Inflammatory macrophage treated with lipopolysaccharide for 1 hour (primary cell): Measurements from ENCODE around the gene GSTK1.
"Not testable (repeated sequence)": the region's sequence is repeated elsewhere in the genome, so short reads cannot be mapped to it uniquely, and the experiment has no call there.

Experiments used
- DNase-seq, 2 donors: peaks; one replicate each; pipeline ENCODE4 v3.0.0-alpha.2; 2020 to 2022

GSTK1 gene

DNA sequence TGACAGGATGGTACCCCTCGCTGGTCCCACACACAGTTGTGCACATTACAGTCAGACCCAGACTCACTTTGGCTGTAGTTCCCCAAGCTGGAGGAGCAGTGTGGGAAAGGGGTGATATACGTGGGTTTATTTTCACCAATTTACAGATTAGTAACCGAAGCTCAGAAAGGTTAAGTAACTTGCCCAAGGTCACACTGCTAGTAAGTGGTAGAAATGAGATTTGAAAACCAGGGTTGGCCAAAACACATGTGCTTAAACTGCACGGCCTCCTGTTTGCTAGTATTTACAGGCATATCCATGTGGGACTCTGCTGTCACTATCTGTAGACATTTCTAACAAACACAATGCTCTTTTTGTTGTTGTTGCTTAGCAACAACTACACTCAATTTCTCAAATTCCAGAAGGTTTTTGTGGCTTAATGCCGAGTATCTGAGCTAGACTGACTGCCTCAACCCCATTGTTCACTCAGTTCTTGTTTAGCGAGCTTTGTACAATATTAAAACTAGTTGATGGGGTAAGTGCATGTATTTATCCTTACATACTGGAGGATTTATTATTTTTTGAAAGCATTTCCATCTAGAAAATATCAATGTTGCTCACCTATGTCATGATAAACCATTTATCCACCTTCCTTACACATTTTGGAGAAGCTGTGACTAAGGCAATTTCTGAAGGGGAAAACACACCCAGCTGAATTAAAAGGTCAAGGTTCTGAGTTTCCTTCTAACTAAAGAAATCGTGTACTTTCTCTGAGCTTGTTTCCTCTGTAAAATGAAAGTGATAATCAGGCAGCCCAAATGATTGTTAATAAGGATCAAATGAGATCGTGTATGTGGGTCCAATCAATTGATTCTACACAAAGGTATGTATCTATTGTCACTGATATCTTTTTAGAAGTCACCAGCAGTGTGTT is 16.2 kb downstream of the GSTK1 start:
- peak; percentile 70 to 77 for DNase-seq

DNA sequence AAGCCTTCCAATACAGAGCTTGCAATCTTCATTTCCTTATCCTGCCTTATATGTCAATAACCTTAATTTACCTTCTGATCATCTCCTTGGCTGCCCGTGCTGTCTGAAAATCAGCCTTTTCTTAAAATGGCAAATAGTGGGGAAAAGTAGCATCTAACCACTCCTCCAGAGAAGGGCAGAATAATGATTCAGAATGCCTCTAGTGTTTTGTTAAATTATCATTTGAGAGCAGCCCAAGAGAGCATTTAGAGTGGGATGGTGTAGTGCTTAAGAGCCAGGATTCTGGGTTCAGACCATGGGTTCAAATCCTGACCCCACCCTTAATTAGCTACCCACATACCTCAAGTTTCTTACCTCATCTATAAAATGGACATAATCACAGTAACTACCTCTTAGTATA is 16.9 kb downstream of the GSTK1 start:
- DNase-seq = no peak

DNA sequence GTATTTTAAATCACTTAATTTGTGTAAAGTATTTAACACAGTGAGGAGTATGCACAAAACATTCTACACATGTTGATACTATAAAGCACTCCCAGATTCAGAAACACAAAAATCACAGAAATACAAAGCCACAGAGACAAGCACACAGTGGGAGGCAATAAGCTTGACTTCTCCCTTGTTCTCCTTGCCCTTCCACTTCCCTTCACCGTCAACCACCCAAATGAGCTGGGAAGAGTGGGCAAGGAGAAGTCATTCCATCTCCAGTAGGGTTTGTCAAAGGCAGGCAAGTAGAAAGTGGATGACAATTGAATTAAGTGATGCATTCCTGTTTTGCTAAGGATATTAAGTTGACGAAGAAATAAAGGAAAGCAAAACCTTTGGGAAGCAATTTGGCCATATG is 17.3 kb downstream of the GSTK1 start:
- peak; percentile 34 to 42 for DNase-seq

DNA sequence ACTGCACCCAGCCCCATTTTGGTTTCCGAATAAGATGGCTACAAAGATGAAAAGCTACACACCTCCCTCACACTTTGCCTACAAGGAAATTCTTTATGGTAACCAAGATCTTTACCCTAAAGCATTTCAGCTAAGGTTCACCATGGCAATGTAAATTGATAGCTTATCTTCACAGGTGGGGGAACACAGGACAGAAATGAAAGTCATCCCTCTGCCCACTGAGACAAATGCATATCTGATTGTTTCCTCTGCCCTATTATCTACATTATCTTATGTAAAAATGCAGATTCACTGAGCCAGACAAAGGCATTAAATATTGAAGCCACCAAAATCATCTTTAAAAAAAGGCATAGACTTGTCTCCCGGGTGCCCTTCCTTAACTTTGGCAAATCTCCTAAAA is 18.3 kb downstream of the GSTK1 start:
- DNase-seq = no peak

DNA sequence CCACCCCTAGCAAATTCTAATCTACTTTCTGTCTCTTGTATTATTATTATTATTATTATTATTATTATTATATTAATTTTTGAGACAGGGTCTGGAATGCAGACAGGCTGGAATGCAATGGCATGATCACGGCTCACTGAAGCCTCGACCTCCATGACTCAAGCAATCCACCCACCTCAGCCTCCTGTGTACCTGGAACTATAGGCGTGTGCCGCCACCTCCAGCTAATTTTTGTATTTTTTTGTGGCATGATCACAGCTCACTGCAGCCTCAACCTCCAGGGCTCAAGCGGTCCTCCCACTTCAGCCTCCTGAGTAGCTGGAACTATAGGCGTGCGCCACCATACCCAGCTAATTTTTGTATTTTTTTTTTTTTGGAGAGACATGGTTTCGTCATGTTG is 18.9 kb downstream of the GSTK1 start:
- no peak for DNase-seq

DNA sequence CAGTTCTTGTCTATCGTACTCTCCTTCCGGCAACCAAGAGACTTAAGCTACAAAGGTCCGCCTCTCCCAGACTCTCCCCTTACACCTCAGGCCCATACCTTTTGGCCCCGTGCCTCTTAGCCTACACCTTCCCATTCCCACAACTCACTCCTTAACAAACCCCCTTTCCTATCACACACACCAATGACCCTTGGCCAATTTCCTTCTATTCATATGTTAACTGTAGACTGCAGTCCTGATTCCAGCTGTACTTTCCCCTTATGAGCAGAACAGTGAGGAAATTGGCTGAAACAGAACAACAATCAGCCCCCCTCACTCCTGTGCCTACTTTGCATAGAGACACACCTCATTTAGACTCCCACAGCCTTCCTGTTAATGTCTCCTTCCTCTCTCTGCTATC is 20.1 kb downstream of the GSTK1 start:
- DNase-seq = no peak

DNA sequence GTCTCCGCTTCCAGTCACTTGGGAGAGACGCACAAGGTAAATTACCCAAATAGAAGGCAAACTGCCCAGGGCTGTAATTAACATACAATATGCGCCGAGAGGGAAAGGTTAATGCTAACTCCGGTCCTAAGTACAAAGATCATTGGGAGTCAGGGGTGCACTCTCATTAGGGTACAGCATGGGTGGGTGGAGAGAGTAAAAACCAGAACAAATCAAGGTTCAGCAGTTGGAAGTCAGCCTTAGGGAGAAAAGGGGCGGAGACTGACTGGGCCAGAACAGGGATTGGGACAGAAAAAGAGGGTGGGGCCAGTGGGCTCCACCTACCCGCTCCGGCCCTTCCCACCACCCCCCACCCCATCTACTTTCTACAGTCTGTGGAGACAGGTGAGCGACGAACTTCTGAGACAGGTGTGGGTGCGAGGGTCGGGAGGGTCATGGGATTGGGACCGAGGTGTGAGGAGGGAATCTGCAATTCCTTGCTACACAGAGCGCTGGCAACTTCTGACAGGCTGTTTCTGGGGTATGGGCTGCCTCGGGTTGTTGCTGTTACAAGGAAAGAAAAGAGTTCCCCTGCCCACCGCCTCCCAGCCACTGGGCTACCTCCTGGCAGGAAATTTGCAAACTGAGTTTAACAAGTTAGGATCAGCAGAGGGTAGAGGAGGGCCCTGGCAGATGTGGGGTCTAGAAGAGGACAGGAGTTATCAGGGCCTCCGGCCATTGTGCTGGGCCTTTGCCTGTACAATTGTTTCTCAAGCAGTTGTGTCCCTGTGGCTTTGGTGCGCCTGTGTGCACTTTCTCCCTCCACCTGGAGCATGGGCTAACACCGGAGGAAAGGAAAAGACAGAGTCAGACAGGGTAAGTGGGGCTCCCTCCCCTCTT is 21.6 kb downstream of the GSTK1 start, which contains the start of gene TMEM139:
Gene TMEM139, plus strand, starts transcription at position 368 of the 879 bp plus-strand sequence. CDS start 1,000 bp downstream, outside the sequence.
- DNase-seq = no peak

DNA sequence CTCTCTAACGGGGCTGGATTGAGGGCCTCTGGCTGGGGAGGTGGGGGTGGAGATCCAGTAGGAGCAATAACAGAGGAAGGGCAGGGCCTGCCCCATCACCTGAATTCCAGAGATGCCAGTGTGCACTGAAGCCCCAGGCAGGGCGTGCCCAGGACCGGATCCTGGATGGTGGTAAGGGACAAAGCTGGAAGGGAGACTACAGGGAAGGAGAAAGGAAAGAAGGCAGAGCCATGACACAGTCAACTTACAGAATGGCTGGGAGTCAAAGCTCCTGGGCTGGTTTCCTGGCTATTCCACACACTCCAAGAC is 22.2 kb downstream of the GSTK1 start:
- no peak for DNase-seq

DNA sequence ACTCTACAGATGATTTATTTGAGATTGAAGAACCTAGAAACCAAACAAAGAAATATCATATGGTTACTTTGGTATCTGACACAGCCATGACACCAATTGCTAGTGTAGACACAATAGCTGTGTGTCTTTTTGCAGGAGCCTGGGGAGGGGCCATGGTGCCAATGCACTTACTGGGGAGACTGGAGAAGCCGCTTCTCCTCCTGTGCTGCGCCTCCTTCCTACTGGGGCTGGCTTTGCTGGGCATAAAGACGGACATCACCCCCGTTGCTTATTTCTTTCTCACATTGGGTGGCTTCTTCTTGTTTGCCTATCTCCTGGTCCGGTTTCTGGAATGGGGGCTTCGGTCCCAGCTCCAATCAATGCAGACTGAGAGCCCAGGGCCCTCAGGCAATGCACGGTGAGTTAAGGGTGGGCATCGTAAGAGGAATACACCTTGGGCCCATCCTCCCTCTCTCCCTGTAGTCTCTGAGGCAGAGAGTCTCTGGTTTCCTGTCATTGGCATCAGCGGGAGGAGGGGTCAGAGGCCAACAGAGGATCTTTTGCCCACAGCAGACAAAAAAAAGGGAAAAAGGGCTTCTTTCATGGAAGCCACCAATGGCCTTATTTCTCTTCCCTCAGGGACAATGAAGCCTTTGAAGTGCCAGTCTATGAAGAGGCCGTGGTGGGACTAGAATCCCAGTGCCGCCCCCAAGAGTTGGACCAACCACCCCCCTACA is 22.7 kb downstream of the GSTK1 start:
- DNase-seq = no peak

DNA sequence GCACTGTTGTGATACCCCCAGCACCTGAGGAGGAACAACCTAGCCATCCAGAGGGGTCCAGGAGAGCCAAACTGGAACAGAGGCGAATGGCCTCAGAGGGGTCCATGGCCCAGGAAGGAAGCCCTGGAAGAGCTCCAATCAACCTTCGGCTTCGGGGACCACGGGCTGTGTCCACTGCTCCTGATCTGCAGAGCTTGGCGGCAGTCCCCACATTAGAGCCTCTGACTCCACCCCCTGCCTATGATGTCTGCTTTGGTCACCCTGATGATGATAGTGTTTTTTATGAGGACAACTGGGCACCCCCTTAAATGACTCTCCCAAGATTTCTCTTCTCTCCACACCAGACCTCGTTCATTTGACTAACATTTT is 23.3 kb downstream of the GSTK1 start:
- DNase-seq = no peak

DNA sequence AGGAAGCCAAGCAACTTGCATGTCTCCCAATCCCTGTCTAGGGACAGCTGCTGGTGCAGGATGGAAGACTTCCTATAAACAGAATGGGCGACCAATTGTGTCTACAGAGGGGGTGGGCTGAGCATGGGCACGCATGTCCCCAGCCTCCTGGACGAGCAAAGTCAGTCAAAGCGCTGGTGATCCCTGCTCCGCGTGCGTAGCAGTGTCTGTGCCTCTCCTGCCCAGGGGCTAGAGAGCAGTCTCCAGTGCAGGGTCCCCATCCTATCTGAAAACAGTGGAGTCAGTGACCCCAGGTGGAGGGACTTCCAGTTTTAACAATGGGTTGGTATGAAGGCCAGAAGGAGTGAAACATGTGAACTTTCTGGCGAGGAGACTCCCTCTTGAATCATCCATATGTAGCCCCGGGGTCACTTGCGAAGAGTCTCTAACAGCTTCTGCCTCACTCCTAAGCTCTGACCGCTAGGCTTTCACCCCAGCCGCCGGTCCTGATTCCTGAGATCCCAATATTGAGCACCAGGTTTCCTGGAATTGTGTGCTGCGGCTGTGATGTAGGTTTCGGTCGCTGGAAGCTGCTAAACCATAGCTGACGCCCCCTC is 24.2 kb downstream of the GSTK1 start:
- DNase-seq = no peak

DNA sequence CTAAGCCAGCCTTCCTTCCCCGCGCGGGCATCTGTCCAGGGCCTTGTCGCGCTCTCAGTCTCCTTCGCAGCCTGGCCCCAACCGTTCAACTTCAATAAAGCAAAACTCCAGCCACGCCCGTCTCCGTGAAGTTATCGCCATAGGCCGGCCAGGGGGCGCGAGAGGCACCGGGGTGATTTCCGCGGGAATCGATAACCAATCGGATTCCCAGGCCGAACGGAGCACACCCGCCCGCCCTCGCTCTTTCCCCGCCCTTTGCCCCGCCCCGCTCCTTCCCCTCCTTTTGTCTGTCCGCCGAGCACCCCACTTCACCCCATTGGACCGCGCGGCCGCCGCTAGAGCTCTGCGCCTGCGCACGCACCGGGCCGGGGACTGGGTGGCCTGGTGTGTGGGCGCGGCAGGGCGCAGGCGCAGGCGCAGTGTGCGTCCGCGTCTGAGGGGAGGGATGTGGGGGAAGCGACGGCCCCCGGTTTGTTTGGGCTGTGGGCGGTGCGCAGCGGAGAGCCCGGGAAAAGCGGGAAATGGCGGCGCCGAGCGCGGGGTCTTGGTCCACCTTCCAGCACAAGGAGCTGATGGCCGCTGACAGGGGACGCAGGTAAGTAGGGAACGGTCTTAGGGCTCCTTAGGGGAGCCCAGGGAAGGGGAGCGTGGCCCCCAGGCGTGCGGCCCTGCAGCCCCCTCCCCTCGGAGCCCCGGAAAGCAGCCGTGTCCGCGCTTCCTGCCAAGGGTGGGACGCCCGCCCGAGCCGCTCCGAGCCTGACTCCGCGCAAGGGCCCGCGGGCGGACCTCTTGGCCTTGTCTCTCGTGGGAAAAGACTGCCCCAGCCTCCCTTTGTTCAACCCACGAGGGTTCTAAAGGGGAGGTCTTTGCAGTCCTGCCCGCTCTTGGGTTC is 24.9 kb downstream of the GSTK1 start, which contains the start of gene CASP2:
Gene CASP2, plus strand, starts transcription at position 417 of the 892 bp plus-strand sequence. Its CDS starts 105 bp downstream, at position 522.
- DNase-seq = peak; percentile 95 to 97

DNA sequence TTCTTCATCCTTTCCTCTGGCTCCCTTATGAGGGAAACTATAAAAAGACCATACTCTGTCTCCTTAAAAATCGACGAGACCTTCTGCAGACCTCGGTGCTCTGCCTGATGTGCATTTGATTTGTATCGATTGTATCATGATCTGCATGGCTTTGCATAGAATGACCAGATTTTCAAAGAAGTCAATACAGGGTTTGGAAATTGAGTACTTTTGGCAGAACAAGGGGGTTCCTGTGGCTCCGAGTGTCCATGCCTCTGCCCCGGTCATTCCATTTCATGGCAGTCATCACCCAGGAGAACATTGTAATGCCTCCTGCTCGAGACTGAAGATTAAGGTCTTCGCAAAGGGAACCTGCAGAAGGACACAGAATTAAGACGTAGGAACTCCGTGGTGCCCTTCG is 25.6 kb downstream of the GSTK1 start:
- DNase-seq = peak; percentile 27 to 39

DNA sequence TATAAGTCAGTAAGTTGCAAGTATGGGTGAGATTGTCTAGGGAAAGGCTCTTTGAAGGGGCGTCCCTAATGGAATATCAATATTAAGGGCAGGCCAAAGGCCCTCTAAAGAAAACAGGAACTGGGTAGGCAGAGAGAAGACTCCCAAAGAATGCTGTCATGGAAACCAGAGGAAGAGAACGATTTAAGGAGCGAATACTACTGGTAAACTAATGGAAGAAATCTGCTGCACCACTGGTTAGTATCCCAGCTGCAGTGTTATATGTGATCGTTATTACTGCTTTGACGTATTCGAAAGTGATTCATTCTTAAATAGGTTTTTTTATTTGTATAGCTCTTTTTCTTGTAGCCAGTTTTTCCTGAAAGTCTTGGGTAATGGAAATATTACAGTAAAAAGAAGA is 26.2 kb downstream of the GSTK1 start:
- DNase-seq = peak in 1 of 2 donors; percentile 32

DNA sequence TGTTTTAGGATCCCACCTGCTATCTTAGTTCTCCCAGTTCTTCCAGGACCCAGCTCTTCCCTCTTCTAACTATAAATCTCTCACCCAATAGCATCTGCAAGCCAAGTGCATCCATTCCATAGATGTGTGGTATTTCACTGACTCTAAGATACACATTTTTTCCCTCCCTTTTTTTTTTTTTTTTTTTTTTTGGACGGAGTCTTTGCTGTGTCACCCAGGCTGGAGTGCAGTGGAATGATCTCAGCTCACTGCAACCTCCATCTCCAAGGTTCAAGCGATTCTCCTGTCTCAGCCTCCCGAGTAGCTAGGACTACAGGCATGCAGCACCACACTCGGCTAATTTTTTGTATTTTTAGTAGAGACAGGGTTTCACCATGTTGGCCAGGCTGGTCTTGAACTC is 26.6 kb downstream of the GSTK1 start:
- DNase-seq = not testable (repeated sequence)

DNA sequence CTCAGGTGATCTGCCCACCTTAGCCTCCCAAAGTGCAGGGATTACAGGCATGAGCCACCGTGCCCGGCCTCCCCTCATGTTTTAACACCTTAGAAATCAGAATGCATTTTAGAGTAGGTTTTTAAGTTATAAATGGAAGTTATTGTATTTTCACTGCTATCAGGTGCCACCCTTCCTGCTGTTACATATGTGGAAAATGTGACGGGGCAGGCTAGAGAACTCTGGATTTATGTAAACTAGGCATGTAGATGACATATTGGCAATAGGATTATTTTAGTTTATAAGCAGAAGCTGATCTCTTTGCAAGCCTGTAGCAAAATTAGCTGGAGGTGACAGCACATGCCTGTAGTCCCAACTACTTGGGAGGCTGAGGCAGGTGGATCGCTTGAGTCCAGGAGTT is 27.1 kb downstream of the GSTK1 start:
- no peak for DNase-seq

DNA sequence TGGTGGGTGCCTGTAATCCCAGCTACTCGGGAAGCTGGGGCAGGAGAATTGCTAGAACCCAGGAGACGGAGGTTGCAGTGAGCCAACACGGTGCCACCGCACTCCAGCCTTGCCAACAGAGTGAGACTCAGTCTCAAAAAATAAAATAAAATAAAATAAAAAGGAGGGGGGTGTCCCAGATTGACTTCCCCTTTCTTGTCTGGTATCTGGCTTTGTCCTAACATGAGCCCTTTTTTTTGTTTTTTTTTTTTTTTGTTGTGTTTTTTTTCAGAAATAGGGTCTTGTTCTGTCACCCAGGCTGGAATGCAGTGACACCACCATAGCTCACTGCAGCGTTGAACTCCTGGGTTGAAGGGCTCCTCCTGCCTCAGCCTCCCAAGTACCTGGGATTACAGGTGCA is 29.6 kb downstream of the GSTK1 start:
- no peak for DNase-seq

DNA sequence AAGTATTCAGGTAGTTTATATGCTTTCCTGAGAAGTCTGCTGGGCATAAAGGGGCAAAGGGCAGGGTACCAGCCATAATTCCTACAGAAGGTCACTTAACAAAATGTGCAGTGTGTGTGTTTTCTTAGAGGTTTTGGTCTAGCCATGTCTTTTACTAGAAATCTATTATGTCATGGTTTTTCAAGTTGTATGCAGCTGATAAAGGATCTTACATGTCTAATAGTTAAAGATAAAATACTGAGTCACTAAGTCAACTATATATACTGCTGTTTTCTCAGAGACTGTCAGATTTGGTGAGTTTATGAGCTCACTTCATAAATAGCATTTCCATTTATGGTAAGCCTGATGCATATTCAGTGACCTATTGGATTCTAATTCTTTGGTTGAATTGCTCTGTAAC is 32.6 kb downstream of the GSTK1 start:
- no peak for DNase-seq

DNA sequence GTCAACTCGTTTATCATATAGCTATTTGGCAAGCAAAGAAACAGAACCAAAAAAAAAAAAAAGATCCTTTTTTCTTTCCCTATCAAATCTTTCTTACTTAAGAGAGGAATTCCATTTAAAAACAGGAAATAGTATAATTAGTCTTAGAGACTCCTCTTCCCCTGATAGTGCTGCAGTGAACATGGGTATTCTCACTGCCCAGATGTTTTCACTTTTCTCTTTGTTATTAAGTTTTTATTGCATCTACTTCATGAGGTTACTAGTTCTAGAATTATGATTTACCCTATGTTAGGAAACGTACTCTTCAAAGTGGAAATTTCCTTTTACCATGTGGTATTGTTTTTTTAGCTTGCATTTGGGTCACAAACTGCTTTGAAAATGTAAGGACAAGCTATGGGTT is 33.4 kb downstream of the GSTK1 start:
- peak in 1 of 2 donors; percentile 29 for DNase-seq

DNA sequence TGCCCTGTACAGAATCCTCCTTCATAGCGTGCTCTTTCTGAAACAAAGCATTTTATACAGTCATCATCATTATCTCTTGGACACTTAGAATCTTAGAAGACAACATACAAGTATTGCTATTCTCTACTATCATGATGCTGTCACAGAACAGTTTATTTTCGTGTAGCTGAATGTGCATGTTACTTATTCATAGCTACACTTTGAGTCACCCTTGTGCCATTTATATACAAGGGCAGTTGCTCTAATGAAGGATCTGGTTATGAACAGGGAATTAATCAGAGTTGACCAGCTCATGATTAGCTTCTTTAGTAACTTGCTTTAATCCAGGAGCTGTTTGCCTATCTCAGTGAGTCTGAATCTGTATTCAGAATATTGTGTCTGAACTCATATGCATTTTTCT is 36.1 kb downstream of the GSTK1 start:
- DNase-seq = no peak

DNA sequence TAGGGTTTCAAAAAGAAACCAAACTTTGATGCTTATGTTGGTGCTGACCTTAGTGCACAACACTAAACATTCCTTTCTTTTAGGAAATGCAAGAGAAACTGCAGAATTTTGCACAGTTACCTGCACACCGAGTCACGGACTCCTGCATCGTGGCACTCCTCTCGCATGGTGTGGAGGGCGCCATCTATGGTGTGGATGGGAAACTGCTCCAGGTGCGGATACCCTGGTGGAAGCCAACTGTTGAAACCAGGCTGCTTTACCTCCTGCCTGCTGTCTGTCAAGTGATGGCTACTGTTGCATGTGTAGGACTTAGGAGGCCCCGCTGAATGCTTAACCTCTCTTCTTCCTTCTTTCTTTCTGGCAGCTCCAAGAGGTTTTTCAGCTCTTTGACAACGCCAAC is 36.6 kb downstream of the GSTK1 start:
- no peak for DNase-seq
